Erythroblast (primary cell): ENCODE measurements around the gene SOX5.

Experiments
- DNase-seq, 2 experiments: peaks; one replicate each; lab custom pipeline; 2025; lab: John Stamatoyannopoulos, UW
- GATA1 ChIP-seq: IDR thresholded peaks from 2 replicates; pipeline ENCODE4 v1.6.1; 2011; ENCODE audit warnings: low read depth, mild to moderate bottlenecking, control low read depth, low read length, moderate library complexity
- POLR2A ChIP-seq: IDR thresholded peaks from 2 replicates; pipeline ENCODE4 v1.6.1; 2011; ENCODE audit warnings: mild to moderate bottlenecking, low read length

Gene SOX5

DNA sequence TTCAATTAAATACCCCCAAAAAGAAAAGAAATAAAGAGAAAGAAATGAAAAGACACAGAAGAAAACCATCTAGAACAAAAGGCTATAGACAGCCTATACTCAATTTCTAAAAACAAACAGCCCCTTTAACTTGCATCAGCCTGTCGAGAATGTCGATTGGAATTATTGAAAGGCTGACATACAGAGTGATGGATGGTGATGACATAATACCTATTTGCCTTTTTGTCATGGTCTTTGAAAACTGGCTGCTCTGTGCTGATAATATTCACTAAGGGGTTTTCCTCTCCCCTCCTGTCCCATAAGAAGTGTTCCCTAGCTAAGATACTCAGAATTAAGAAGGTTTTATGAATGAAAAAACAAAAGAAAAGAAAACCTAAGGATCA, 393.7 kb downstream of the SOX5 start:
- DNase-seq: no peak
- TF ChIP-seq GATA1 (no peak), POLR2A (no peak)

DNA sequence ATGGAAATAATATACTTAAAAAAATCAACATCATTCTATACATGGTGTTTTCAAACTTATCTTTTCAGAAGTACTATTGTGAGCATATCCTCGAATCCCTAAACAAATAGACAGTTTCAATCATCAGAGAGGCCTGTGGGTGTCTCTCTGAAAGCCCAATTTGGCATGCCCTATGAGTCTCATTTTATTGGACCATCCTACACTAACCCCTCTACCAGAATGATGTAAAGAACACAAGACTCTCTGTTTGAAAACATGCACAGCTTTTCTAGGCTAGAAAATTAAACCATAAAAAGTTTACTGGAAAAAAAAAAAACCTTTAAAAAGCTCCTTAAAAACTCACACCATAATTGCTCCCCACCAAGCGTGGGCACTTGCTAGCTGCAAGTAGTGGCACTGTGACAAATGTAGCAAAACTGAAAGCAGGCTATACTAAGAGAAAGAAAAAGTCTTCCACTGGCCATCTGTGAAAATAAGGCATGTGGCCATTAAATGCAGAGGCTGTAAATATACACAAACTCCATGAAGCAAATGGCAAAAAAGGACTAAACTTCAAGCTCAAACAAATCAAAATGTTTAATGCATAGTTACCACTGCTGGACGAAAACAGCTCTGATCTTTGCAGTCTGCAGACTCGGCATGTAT, 394.2 kb downstream of the SOX5 start:
- TF ChIP-seq GATA1: no peak
- no peak for TF ChIP-seq POLR2A
- DNase-seq: no peak

GRCh38 chr12:23552417-23552816, 397.1 kb downstream of the SOX5 start:
- DNase-seq: no peak

DNA sequence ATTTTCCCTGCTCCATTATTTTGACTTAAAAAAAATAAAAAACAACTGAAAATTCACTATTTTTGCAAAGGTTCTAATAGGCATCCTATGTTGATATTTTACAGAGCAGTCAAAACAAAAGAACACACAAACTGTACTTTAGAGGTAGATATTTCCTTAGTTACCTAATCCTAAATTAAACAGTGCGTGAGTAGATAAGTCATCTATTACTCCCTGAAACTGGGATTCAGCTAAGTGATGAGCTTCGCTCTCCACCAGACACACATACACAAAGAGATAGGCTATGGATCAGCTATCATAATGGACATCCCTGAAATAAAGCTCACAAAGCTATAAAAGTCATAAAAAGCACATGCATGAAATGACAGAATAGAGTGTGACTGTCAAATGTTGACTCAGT, 398.7 kb downstream of the SOX5 start:
- TF ChIP-seq GATA1 (no peak), POLR2A (no peak)
- no peak for DNase-seq

More at GRCh38 chr12:23552417-23552816, 397.1 kb downstream of the SOX5 start:
- TF ChIP-seq POLR2A (no peak), GATA1 (no peak)

DNA sequence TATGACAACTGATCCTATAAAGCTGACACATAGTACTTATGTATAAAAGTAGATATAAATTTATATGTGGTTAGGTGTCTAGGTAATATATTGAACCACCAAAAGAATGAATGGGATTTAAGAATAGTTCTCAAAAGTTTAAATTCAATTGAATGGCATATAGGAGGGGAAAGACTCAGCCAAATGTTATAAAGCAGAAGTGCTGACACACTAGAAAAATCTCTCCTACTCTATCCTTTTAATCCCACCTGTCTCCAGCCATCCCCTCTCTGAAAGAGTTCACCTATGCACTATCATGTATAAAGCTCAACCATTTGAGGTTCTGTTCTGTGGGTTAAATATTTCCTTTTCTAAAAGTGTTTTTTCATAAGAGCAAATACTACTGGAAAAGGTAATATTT, 400.7 kb downstream of the SOX5 start:
- TF ChIP-seq POLR2A (no peak), GATA1 (no peak)
- no peak for DNase-seq

DNA sequence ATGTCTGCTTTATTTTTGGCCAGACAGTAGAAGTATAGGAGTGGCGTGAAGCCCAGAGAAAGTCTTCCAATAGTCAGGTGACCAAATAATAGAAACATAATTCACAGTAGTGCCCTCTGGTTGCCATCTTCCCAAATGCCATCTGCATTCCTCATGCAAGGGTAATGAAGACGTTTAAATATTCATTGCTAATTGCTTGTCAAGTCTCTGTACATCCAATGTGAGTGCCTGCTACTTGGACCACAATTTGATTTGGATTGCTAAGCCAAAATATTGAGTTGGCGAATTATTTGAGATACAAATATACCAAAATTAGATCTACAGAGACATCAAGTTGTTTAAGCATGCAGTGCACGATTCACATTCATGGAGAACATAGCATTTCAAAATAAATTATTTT, 402.7 kb downstream of the SOX5 start:
- no peak for DNase-seq
- no peak for TF ChIP-seq GATA1

- TF ChIP-seq POLR2A (no peak), GATA1 (no peak)
- DNase-seq: no peak
Observed at GRCh38 chr12:23543767-23544166, 405.7 kb downstream of the SOX5 start.

GRCh38 chr12:23542187-23542586, 407.3 kb downstream of the SOX5 start:
- DNase-seq: no peak
- TF ChIP-seq GATA1: no peak
- no peak for TF ChIP-seq POLR2A

DNA sequence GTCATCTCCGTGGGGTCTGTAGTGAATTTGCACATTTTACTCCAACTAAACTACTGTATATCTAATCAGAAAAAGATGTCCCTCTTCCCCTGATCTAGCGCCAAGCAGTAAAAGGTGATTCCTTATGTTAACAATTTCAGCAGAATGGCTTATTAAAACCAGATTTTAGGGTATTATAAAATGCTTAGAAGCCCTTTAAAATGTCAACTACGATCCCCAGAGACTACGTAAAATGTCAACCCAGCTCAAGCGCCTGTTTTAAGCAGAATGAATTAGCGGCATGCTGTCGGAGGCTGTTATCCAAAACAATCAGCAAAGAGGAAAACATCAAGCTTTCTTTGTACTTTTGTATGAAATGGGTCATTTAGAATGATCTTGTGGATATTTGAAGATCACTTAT, 408.9 kb downstream of the SOX5 start:
- no peak for DNase-seq
- no peak for TF ChIP-seq POLR2A
- no peak for TF ChIP-seq GATA1

- no peak for DNase-seq
- no peak for TF ChIP-seq POLR2A
- no peak for TF ChIP-seq GATA1
Observed at GRCh38 chr12:23536293-23536692, 413.2 kb downstream of the SOX5 start.

DNA sequence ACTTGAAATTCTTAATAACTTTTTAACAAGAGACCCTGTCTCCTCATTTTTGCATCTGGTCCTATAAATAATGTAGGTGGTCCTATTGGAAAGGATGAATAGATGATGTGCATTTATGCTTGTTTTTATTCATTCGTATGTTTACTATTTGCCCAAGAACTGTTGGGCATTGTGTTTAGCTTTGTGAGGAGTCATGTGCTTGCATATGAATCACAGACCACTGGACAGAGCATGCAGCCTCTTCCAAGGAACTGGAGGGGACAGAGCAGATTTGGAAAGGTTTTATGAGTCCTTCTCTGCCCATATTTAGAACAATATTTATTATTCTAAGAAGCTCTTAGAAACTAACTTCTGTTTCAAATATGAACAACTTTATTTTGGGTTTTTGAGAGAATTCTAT, 414.0 kb downstream of the SOX5 start:
- no peak for DNase-seq
- TF ChIP-seq GATA1: no peak
- TF ChIP-seq POLR2A: no peak

DNA sequence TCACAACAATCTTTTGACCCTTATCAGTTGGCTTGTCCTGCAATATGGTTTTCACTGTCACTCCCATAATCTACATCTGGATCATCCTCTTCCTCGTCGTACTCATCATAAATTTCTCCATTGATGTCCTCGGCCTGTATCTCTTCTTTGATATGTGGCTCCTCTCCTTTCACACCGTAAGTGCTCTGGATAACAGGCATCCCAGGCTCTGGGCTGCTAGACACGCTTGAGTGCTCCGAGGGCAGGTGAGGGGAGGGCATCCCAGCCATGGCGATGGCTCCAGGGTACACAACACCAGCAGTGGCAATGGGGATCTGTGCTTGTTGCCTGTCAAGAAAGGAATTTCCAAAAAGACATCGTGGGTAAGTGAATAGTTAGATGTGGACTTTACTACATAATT, 415.3 kb downstream of the SOX5 start:
- DNase-seq: no peak
- TF ChIP-seq GATA1 (no peak), POLR2A (no peak)

GRCh38 chr12:23533699-23534098, 415.8 kb downstream of the SOX5 start:
- no peak for TF ChIP-seq POLR2A
- no peak for TF ChIP-seq GATA1
- no peak for DNase-seq

- TF ChIP-seq GATA1 (no peak), POLR2A (no peak)
- DNase-seq: no peak
Observed at GRCh38 chr12:23533265-23533664, 416.2 kb downstream of the SOX5 start.

DNA sequence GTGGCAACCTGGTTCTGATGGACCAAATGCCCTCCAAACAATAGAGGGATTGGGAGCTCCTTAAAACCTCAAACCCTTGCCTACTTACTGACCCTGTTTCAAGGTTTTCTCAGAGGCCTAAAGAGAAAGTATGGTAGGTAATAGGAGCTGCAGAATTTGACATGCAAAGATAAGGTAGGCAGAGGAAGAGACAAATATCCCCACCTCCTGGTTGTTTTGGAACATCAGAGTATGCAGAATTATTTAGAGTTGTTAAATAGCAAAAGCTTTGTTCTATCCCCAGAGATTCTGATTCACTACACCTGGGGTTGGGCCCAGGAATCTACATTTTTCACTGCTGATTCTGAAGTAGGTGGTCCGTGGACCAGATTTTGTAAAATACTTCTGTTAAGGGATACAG, 421.2 kb downstream of the SOX5 start:
- TF ChIP-seq GATA1 (no peak), POLR2A (no peak)
- no peak for DNase-seq

- TF ChIP-seq POLR2A (no peak), GATA1 (no peak)
- DNase-seq: no peak
Observed at GRCh38 chr12:23525450-23526072, 423.9 kb downstream of the SOX5 start.
